OCI-LY7 (cell line): ENCODE data around the gene B3GALT5.

Experiments
- EZH2phosphoT487 ChIP-seq: fragments of 200-600 bp; sonication (generic); IDR thresholded peaks from 2 replicates; pipeline ENCODE4 v1.6.1; 2018; ENCODE audit warnings: low read depth, borderline replicate concordance, mild to moderate bottlenecking, mixed run types, antibody characterized with exemption, low read length, moderate library complexity, mixed read lengths
- TF ChIP-seq, protein P1 (sequence below): fragments of 200-600 bp; sonication (generic); conservative IDR thresholded peaks from 2 replicates; pipeline ENCODE4 v1.5.1; 2014; ENCODE audit warnings: mild to moderate bottlenecking, antibody characterized with exemption, low read length, moderate library complexity, mixed read lengths

DNA sequence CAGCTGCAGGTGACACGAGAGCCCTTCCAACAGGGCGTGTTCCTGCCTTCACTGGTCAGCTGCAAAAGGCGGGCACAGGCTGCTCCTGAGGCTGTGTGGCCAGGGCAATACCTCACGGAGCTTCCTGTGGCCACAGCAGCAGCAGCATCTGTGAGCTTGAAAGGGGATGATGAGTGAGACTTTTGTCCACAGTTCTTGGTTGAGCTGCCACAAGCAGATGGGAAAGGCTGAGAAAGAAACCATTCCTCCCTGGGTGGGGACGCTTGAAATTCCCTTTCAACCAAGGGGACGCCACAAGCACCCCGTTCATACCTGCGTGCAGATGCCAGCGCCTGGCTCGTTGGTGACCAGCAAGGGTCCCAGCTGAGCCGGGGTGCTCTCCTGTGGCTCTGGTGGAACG is 37.6 kb downstream of the B3GALT5 start:
- TF ChIP-seq, protein P1, sequence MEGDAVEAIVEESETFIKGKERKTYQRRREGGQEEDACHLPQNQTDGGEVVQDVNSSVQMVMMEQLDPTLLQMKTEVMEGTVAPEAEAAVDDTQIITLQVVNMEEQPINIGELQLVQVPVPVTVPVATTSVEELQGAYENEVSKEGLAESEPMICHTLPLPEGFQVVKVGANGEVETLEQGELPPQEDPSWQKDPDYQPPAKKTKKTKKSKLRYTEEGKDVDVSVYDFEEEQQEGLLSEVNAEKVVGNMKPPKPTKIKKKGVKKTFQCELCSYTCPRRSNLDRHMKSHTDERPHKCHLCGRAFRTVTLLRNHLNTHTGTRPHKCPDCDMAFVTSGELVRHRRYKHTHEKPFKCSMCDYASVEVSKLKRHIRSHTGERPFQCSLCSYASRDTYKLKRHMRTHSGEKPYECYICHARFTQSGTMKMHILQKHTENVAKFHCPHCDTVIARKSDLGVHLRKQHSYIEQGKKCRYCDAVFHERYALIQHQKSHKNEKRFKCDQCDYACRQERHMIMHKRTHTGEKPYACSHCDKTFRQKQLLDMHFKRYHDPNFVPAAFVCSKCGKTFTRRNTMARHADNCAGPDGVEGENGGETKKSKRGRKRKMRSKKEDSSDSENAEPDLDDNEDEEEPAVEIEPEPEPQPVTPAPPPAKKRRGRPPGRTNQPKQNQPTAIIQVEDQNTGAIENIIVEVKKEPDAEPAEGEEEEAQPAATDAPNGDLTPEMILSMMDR: no peak
- TF ChIP-seq EZH2phosphoT487: no peak
